OCI-LY1 (cell line): ENCODE measurements around the gene OR4F6.
"Not testable (repeated sequence)": the region's sequence is repeated elsewhere in the genome, so short reads cannot be mapped to it uniquely, and the experiment has no call there.

Experiments used
- EZH2 ChIP-seq: fragments of 200-600 bp; sonication (generic), shearing (Covaris generic); IDR thresholded peaks from 2 replicates; pipeline ENCODE4 v1.8.0; 2017; ENCODE audit warnings: borderline replicate concordance, mixed run types, mild to moderate bottlenecking, antibody characterized with exemption, low read length, moderate library complexity, mixed read lengths
- TF ChIP-seq, protein P1 (sequence below): fragments of 200-600 bp; sonication (generic), shearing (Covaris generic); IDR thresholded peaks from 2 replicates; pipeline ENCODE4 v1.5.1; 2017; ENCODE audit warnings: mild to moderate bottlenecking, antibody characterized with exemption, low read length, moderate library complexity, mixed read lengths

- TF ChIP-seq, protein P1, sequence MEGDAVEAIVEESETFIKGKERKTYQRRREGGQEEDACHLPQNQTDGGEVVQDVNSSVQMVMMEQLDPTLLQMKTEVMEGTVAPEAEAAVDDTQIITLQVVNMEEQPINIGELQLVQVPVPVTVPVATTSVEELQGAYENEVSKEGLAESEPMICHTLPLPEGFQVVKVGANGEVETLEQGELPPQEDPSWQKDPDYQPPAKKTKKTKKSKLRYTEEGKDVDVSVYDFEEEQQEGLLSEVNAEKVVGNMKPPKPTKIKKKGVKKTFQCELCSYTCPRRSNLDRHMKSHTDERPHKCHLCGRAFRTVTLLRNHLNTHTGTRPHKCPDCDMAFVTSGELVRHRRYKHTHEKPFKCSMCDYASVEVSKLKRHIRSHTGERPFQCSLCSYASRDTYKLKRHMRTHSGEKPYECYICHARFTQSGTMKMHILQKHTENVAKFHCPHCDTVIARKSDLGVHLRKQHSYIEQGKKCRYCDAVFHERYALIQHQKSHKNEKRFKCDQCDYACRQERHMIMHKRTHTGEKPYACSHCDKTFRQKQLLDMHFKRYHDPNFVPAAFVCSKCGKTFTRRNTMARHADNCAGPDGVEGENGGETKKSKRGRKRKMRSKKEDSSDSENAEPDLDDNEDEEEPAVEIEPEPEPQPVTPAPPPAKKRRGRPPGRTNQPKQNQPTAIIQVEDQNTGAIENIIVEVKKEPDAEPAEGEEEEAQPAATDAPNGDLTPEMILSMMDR = not testable (repeated sequence)
- TF ChIP-seq EZH2 = not testable (repeated sequence)
Measured at GRCh38 chr15:101778576-101778975, 24.7 kb upstream of the OR4F6 start.
